GM13977 (cell line): ENCODE results near the gene SPEM1.

Experiments used
- DNase-seq: peaks from one replicate; pipeline ENCODE4 v3.0.0; 2012; ENCODE audit warnings: low spot score
- CTCF ChIP-seq: IDR thresholded peaks from 2 replicates; pipeline ENCODE4 v1.5.1; 2012; ENCODE audit warnings: mild to moderate bottlenecking, control low read depth; ENCODE audit not compliant: insufficient read depth; ENCODE audit errors: extremely low read depth, missing control alignments
- in situ Hi-C: fragments of 300-500 bp; cut with MboI; formaldehyde crosslinking; loops from one replicate; pipeline ENCODE4 v1.12.0; 2022; ENCODE audit warnings: low sequenced_read_pairs, low pct_unique_long_range_greater_than_20kb, mixed read lengths, inconsistent platforms; ENCODE audit not compliant: unreplicated experiment

Gene SPEM1

GRCh38 chr17:7439462-7440112 lies 19.5 kb downstream of the SPEM1 start, which contains the start of gene FGF11:
TSS of gene FGF11 (plus strand) at chr17:7439512. CDS start at chr17:7439621, 109 bp downstream.
- in situ Hi-C loops, result no loop called here
- TF ChIP-seq CTCF, result no peak
- DNase-seq, result no peak

GRCh38 chr17:7440113-7440833 lies 20.1 kb downstream of the SPEM1 start:
- TF ChIP-seq CTCF, result no peak
- DNase-seq, result peak; percentile 72
- in situ Hi-C loops, result no loop called here

- in situ Hi-C loops, result no loop called here
- peak; percentile 81 for DNase-seq
- TF ChIP-seq CTCF, result no peak
Measured at GRCh38 chr17:7440834-7441195, 20.7 kb downstream of the SPEM1 start.

- DNase-seq, result no peak
- in situ Hi-C loops, result no loop called here
- no peak for TF ChIP-seq CTCF
Measured at GRCh38 chr17:7441266-7441665, 21.1 kb downstream of the SPEM1 start.

GRCh38 chr17:7442142-7442541 lies 22.0 kb downstream of the SPEM1 start:
- no peak for TF ChIP-seq CTCF
- in situ Hi-C loops, result no loop called here
- DNase-seq, result no peak

GRCh38 chr17:7443499-7444485 lies 23.7 kb downstream of the SPEM1 start:
- no peak for TF ChIP-seq CTCF
- in situ Hi-C loops, result no loop called here
- DNase-seq, result no peak
